BJ (cell line): Measurements from ENCODE around the gene RNASEH2A. TPM values are rescaled to one million over a fixed set of nuclear protein-coding genes. Genes with fewer than 3 reads are reported as not detected.

ENCODE experiments used
- CTCF ChIA-PET: fragments of 350-600 bp; formaldehyde crosslinking; extraction: SDS; loops from one replicate; lab custom pipeline; 2021; ENCODE audit warnings: antibody characterized with exemption, inconsistent platforms; lab: Yijun Ruan, JAX
- POLR2A ChIA-PET: fragments of 300-600 bp; sonication (Branson Sonifier 250); formaldehyde crosslinking; extraction: SDS; loops from one replicate; lab custom pipeline; 2021; ENCODE audit warnings: antibody characterized with exemption; lab: Charles Lee
- DNase-seq: peaks from one replicate; pipeline ENCODE4 v3.0.0-alpha.2; 2011; ENCODE audit warnings: low read depth
- H3K27me3 ChIP-seq: 2 replicates; pipeline ENCODE4 v1.6.0; 2011; ENCODE audit warnings: low read length; ENCODE audit not compliant: control insufficient read depth, insufficient read depth
- H3K36me3 ChIP-seq: 2 replicates; pipeline ENCODE4 v1.5.1; 2011; ENCODE audit warnings: low read length; ENCODE audit not compliant: control insufficient read depth, insufficient read depth
- H3K4me3 ChIP-seq: 2 replicates; pipeline ENCODE4 v1.5.1; 2011; ENCODE audit warnings: low read depth, mild to moderate bottlenecking, control low read depth, low read length
- polyA plus RNA-seq: library from polyadenylated mRNA; depleted of rRNA; stranded (reverse); fragments of >200 nt; gene quantifications from 2 replicates; pipeline ENCODE4 v1.2.3, GENCODE V29; 2011
- TF ChIP-seq, protein P1 (sequence below): IDR thresholded peaks from 2 replicates; pipeline ENCODE4 v1.5.1; 2011; ENCODE audit warnings: low read depth, mild to moderate bottlenecking, control low read depth, inconsistent platforms, low read length, moderate library complexity; ENCODE audit not compliant: insufficient read depth

Gene RNASEH2A
- polyA plus RNA-seq, 1 experiment: 30.3 TPM

DNA sequence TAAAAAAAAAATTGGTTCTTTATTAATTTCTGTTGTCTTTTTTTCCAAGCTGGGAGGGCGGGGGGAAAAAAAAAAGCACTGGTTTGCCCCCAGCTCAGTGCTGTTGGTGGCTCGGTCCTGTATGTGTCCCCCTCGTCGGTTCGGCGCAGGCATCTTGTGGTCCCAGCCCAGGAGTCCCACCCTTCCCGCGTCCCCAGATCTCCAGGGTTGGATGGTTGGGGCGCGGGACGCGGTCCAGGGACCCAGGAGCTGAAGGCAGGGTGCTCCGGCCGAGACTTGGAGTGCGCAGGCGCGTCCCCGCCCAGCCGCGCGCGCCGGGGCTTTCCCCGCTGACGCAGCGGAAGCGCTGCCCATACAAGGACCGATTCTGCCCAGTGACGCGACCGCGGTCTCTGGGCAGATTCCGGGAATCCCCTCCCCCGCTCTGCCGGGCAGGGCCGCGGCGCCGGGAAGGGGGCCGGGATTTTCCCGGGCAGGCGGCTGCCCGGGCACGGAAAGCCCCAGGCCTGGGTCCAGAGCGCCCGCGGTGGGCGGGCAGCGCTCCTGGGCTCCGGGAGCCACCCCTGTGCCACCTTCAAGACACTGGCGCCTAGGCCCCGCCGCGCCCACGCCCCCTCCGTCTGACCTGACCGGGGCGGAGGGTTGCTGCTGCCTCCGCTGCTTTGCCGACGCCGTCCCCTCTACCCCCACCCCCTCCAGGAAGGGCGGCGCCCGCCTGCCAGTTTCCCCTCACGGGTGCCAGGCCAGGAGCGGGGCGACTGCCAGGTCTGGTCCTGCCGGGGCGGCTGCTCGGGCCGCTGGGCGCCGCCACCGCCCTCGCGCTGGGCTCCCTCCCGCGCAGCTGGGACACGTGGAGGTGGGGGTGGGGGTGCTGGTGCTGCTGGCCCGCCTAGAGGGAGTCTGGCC lies 12.8 kb upstream of the RNASEH2A start:
- ChIA-PET CTCF (interaction anchor here (0.6 to 17.9 kb wide), 7 partner anchors 11 to 172 kb away, joined by 3 to 874 read pairs (median 4); partner anchors contain the start of gene HOOK2), POLR2A (interaction anchor here (0.6 to 3.6 kb wide), 7 partner anchors 11 to 1292 kb away, joined by 3 to 16 read pairs (median 7); no protein-coding TSS in a partner anchor)
- TF ChIP-seq, protein P1, sequence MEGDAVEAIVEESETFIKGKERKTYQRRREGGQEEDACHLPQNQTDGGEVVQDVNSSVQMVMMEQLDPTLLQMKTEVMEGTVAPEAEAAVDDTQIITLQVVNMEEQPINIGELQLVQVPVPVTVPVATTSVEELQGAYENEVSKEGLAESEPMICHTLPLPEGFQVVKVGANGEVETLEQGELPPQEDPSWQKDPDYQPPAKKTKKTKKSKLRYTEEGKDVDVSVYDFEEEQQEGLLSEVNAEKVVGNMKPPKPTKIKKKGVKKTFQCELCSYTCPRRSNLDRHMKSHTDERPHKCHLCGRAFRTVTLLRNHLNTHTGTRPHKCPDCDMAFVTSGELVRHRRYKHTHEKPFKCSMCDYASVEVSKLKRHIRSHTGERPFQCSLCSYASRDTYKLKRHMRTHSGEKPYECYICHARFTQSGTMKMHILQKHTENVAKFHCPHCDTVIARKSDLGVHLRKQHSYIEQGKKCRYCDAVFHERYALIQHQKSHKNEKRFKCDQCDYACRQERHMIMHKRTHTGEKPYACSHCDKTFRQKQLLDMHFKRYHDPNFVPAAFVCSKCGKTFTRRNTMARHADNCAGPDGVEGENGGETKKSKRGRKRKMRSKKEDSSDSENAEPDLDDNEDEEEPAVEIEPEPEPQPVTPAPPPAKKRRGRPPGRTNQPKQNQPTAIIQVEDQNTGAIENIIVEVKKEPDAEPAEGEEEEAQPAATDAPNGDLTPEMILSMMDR: no peak
- no peaks in the 10 kb centered on the region for H3K27me3 ChIP-seq
- H3K36me3 ChIP-seq: peaks cover 5% of the 10 kb centered on the region
- peak; percentile 67 for DNase-seq
- H3K4me3 ChIP-seq: peak overlapping the region; percentile 94

DNA sequence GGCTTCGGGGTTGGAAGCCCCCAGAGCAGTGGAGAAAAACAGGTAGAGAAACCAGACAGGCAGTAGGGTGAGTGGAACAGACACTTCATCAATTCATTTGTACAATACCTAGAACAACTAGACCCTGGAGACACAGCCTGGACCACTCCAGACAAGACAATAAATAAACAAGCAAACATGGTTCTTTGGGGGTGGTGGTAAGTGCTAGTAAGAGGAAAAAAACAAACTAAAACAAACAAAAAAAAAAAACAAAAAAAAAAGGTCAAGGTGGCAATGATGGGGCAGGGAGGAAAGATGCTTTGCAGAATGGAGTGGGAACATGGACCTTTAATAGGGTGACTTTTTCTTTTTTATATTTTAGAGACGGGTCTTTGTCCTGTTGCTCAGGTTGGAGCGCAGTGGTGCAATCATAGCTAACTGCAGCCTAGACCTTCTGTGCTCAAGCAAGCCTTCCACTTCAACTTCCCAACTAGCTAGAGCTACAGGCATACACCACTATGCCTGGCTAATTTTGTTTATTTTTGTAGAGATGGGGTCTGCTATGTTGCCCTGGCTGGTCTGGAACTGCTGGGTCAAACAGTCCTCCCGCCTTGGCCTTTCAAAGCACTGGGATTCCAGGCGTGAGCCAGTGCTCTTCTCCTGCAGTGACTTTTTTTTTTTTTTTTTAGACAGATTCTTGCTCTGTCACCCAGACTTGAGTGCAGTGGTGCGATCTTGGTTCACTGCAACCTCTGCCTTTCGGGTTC lies 12.0 kb upstream of the RNASEH2A start:
- TF ChIP-seq, protein P1: 0 out of 2 replicates have a peak, but pooled peaks have one; percentile 1
- ChIA-PET CTCF (interaction anchor here (0.6 to 17.9 kb wide), 5 partner anchors 12 to 85 kb away, joined by 3 to 874 read pairs (median 3); partner anchors contain the start of gene HOOK2), POLR2A (interaction anchor here (0.6 to 3.6 kb wide), 3 partner anchors 16 to 1292 kb away, joined by 7 to 16 read pairs (median 16); no protein-coding TSS in a partner anchor)
- no peak for DNase-seq
- Histone ChIP-seq H3K27me3 (no peaks in the 10 kb centered on the region), H3K4me3 (peak overlapping the region; percentile 94), H3K36me3 (peaks cover 6% of the 10 kb centered on the region)

DNA sequence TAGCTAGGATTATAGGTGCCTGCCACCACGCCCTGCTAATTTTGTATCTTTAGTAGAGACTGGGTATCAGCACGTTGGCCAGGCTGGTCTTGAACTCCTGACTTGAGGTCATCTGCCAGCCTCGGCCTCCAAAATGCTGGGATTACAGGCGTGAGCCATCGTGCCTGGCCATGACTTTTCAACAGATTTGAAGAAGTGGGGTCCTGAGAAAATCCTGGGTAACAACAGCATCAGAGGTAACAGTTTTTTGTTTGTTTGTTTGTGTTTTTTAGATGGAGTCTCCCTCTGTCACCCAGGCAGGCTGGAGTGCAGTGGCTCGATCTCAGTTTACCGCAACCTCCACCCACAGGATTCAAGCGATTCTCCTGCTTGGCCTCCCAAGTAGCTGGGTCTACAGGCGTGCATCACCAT lies 11.4 kb upstream of the RNASEH2A start:
- Histone ChIP-seq H3K36me3 (peaks cover 8% of the 10 kb centered on the region), H3K27me3 (no peaks in the 10 kb centered on the region), H3K4me3 (no peak overlapping the region)
- ChIA-PET POLR2A (interaction anchor here (1.4 kb wide), 1 partner anchor 29 kb away, joined by 3 read pairs; no protein-coding TSS in a partner anchor), CTCF (interaction anchor here (0.6 to 17.9 kb wide), 9 partner anchors 11 to 84 kb away, joined by 3 to 874 read pairs (median 8); partner anchors contain the start of genes HOOK2 and RNASEH2A)
- TF ChIP-seq, protein P1: no peak
- DNase-seq: no peak

DNA sequence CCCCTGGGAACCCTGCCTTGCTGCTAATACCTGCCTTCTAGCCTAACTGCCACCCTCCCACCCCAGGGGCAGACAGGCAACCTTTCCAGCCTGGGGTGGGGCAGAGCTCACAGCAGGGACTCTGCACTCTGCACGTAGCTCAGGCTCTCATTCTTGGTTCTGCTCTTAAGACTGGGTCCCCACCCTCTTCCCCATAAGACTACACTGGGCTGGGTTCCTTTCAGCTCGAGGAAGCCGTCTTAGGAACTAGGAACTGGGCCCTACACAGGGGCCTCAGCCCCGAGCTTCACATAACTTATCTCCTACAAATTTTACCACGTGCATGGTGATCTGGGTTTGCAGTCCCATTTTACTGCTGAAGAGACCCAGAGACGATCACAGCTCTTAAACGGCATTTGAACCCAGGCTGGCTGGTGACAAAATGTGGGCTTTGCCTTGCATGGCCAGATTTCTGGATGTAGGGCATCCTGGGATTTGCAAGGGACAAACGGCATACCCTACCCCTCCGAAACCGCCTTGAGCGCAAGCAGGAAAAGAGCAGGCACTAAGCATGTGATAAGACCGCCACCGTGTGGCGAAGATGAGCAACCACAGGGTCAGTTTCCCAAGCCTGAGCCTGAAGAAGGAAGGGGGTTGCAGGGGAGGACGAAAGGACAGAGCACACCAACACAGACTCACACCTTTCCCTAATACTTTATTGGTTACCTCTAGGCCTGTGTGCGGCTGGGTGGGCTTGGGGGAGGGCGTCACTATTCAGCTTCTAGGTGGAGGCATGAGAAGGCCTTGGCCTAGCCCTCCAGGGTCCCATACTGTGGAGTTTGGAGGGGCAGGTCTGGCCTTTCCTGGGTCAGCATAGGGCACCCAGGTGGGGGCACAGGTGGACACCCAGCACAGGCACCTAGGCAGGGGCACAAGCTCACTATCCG lies 10.0 kb upstream of the RNASEH2A start:
- no peaks in the 10 kb centered on the region for H3K27me3 ChIP-seq
- POLR2A ChIA-PET: interaction anchor here (0.6 to 1.4 kb wide), 2 partner anchors 15 to 30 kb away, joined by 3 to 4 read pairs; no protein-coding TSS in a partner anchor
- peaks cover 12% of the 10 kb centered on the region for H3K36me3 ChIP-seq
- CTCF ChIA-PET: interaction anchor here (0.6 to 17.9 kb wide), 16 partner anchors 10 to 120 kb away, joined by 3 to 874 read pairs (median 5); partner anchors contain the start of genes HOOK2, RNASEH2A and TRIR
- H3K4me3 ChIP-seq: no peak overlapping the region
- TF ChIP-seq, protein P1: peak; percentile 90
- no peak for DNase-seq
